Heart left ventricle (tissue), 16 donors: Measurements from ENCODE around the gene MSN. TPM values are rescaled to one million over a fixed set of nuclear protein-coding genes. Genes with fewer than 3 reads are reported as not detected.

Source experiments
- ATAC-seq, 4 donors: fragments of 200-7000 bp; cut with Tn5 transposase; one replicate each; pipeline ENCODE4 v1.9.1; 2020 to 2022; ENCODE audit warnings: moderate library complexity in 4 of 4, mild to moderate bottlenecking in 3 of 4, moderate number of reproducible peaks in 1 of 4
- DNase-seq, 5 donors: peaks; one replicate each; pipeline ENCODE4 v3.0.0-alpha.2; 2020
- H3K27ac ChIP-seq, 12 donors: fragments of 200-600 bp; sonication (generic) in 4 of 12; one replicate each; pipeline versions ENCODE4 v1.5.0 to v1.8.0; 2016 to 2022; ENCODE audit warnings: mild to moderate bottlenecking in 2 of 12
- H3K27me3 ChIP-seq, 9 donors: fragments of 200-600 bp; sonication (generic) in 2 of 9; one replicate each; pipeline versions ENCODE4 v1.5.1 to v1.8.0; 2016 to 2022; ENCODE audit warnings: mild to moderate bottlenecking in 3 of 9
- H3K36me3 ChIP-seq, 9 donors: fragments of 200-600 bp; sonication (generic) in 2 of 9; one replicate each; pipeline versions ENCODE4 v1.5.0 to v1.8.0; 2018 to 2022; ENCODE audit warnings: mild to moderate bottlenecking in 2 of 9
- H3K4me1 ChIP-seq, 12 donors: fragments of 200-600 bp; sonication (generic) in 4 of 12; one replicate each; pipeline versions ENCODE4 v1.5.0 to v1.8.0; 2016 to 2022; ENCODE audit warnings: mild to moderate bottlenecking in 3 of 12
- H3K4me3 ChIP-seq, 12 donors: fragments of 200-600 bp; sonication (generic) in 4 of 12; one replicate each; pipeline versions ENCODE4 v1.5.0 to v1.8.0; 2017 to 2022; ENCODE audit warnings: mild to moderate bottlenecking in 9 of 12, moderate library complexity in 4 of 12
- H3K9me3 ChIP-seq, 12 donors: fragments of 200-600 bp; sonication (generic) in 4 of 12; one replicate each; pipeline versions ENCODE4 v1.5.0 to v1.8.0; 2016 to 2022; ENCODE audit warnings: mild to moderate bottlenecking in 1 of 12
- POLR2A ChIP-seq, 2 donors: fragments of 450-650 bp; IDR thresholded peaks; one replicate each; pipeline ENCODE4 v1.6.1; 2017; ENCODE audit warnings: antibody characterized with exemption in 2 of 2, mild to moderate bottlenecking in 2 of 2, moderate library complexity in 2 of 2
- WGBS, 4 donors: extraction: QIAGEN DNeasy Blood & Tissue Kit in 2 of 4; methylation state at CpG; one replicate each; pipeline versions ENCODE4 v1.1.5 to v1.1.7; 2013 to 2018; 5-methylcytosine and 5-hydroxymethylcytosine counted together
- intact Hi-C, 10 donors: fragments of 100-400 bp; cut with DNase I; formaldehyde crosslinking; loops; one replicate each; pipeline versions ENCODE4 v1.11.1 to v1.14.2; 2022
- polyA plus RNA-seq, 2 donors: library from polyadenylated mRNA; stranded (reverse); fragments of 200-250 nt; gene quantifications; one replicate each; pipeline ENCODE4 v1.2.3, GENCODE V29; 2013
- total RNA-seq, 9 donors: library from RNA; depleted of rRNA in 2 of 9; stranded (reverse); fragments of >200 nt in 2 of 9; fragmentation: NEBNext Ultra II Directional in 3 of 9; extraction: Animal tissue kit (Norgen Biotek cat#: 25700) in 3 of 9; gene quantifications; one replicate each; pipeline versions ENCODE4 v1.1.0 to v1.2.4, GENCODE V29; 2016 to 2023
- TF ChIP-seq, protein P1 (sequence below), 12 donors: fragments of 200-600 bp; sonication (generic) in 4 of 12; IDR thresholded peaks; one replicate each; pipeline versions ENCODE4 v1.5.0 to v1.8.0; 2018 to 2022; ENCODE audit warnings: antibody characterized with exemption in 12 of 12, mild to moderate bottlenecking in 5 of 12
- donor health status: ischemic (EF 13 %, LVEDD 7.1; RV severe dilation, severe dysfunction).
- donor health status: healthy with polysubstance abuse.
- donor health status: DM: no; HTN: yes; CAD: no.
- donor health status: DM: no; HTN: no; CAD: no.
- donor health status: ischemic (EF 25% LVEDD 6.9; RV normal size, moderate dysfunction).
- donor health status: ischemic (EF 25% LVEDD 5.7; RV mildly dilated, moderate dysfunction).
- donor health status: healthy.
- donor health status: DM: yes; HTN: yes; CAD: no.
- donor health status: ischemic (EF 35%, LVEDD 5.7; RV mildly dilated, moderate dysfunction).
- donor health status: nonischemic (EF 11% LVEDD 7.7; RV severe dilation, severe dysfunction).
- donor health status: DM: yes; HTN: yes; CAD: no.
- donor health status: PGD.
- donor health status: ischemic (EF 29% LVEDD 5.4; RV normal size, mild dysfunction).
- donor health status: nonischemic (EF 23%, LVEDD 6.1; RV moderate dilation, normal function).

MSN gene
- total and polyA plus RNA-seq, 11 donors, result 48.9 to 298 (median 153) TPM

DNA sequence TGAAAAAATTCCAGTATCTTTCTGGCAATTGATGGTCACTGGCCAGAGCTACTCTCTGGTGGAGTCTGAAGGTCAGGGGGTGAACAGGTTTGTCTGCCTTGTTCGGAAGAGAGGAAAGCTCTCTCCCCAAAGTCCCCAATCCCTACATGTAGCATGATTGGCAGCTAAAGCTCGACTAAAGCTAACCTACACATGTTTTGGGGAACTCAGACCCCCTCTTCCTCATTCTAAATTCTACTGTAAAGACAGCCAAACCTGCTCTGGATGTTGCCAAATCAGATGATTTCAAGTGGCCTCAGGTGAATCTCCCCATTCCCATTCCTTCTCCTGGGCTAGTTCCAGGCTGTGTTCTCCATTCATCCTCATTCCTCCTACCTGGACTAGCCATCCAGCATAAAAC lies 84.1 kb downstream of the MSN start:
- Histone ChIP-seq H3K4me3 (no peak overlapping the region), H3K4me1 (peaks cover 0 to 14% (median 0%) of the 10 kb centered on the region in 12 donors), H3K27me3 (peaks cover 0 to 15% (median 0%) of the 10 kb centered on the region in 9 donors), H3K27ac (no peak overlapping the region), H3K9me3 (peaks cover 0 to 12% (median 0%) of the 10 kb centered on the region in 12 donors), H3K36me3 (no peaks in the 10 kb centered on the region)
- intact Hi-C loops, result no loop called here
- DNase-seq (no peak), ATAC-seq (no peak)
- 60 to 78% (median 70%) methylated on average over 2 of the region's 2 CpGs for WGBS, 4 donors
- no peak for TF ChIP-seq POLR2A (IDR thresholded peaks at IDR 0.05)
- TF ChIP-seq, protein P1, sequence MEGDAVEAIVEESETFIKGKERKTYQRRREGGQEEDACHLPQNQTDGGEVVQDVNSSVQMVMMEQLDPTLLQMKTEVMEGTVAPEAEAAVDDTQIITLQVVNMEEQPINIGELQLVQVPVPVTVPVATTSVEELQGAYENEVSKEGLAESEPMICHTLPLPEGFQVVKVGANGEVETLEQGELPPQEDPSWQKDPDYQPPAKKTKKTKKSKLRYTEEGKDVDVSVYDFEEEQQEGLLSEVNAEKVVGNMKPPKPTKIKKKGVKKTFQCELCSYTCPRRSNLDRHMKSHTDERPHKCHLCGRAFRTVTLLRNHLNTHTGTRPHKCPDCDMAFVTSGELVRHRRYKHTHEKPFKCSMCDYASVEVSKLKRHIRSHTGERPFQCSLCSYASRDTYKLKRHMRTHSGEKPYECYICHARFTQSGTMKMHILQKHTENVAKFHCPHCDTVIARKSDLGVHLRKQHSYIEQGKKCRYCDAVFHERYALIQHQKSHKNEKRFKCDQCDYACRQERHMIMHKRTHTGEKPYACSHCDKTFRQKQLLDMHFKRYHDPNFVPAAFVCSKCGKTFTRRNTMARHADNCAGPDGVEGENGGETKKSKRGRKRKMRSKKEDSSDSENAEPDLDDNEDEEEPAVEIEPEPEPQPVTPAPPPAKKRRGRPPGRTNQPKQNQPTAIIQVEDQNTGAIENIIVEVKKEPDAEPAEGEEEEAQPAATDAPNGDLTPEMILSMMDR (IDR thresholded peaks at IDR 0.05), result no peak

DNA sequence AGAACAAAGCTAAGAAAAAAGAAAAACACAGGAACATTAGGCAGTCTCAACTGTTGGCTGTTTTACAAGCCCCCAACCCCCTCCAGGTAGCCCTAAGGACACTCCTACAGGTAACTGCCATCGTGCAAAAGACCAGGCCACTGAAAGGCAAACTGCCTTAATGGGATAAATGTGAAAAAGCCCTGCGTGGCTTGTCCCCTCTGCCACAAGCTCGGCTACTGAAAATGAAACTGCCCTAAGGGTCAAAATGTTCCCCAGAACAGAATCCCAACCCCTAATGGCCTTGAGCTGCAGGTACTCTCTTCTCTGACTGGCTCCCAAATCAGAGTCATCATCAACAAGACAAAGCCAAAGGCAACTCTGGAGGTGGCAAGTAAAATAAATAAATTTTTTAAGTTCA lies 84.8 kb downstream of the MSN start:
- peaks cover 0 to 22% (median 0%) of the 10 kb centered on the region in 9 donors for H3K27me3 ChIP-seq
- TF ChIP-seq POLR2A (IDR thresholded peaks at IDR 0.05), result no peak
- TF ChIP-seq, protein P1 (IDR thresholded peaks at IDR 0.05), result no peak
- H3K27ac ChIP-seq, result no peak overlapping the region
- DNase-seq, result no peak
- 57 to 76% (median 66%) methylated on average over 3 of the region's 3 CpGs for WGBS, 4 donors
- H3K4me3 ChIP-seq, result no peak overlapping the region
- no peak for ATAC-seq
- peaks cover 0 to 14% (median 0%) of the 10 kb centered on the region in 12 donors for H3K4me1 ChIP-seq
- no peaks in the 10 kb centered on the region for H3K36me3 ChIP-seq
- H3K9me3 ChIP-seq, result peaks cover 0 to 12% (median 0%) of the 10 kb centered on the region in 12 donors
- intact Hi-C loops, result no loop called here

DNA sequence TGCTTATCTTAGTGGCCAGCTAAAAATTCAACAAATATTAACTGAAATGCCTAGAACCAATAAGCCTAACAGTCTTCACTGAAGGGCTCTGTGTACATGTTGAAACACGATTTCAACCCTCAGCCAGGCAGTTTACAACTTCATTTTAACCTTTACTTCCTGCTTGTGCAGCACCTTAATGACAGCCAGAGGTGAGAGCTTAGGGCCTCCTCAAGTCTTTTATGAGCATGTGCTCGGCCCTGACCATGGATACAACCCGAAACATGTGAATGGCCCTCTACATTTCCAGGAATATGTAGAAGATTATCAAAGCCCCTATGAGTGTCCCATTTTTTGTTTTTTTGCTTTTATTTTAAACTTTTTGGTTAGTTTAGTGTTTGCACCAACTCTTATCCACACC lies 88.3 kb downstream of the MSN start:
- no peak overlapping the region for H3K4me3 ChIP-seq
- no peak for ATAC-seq
- no peak for TF ChIP-seq POLR2A (IDR thresholded peaks at IDR 0.05)
- TF ChIP-seq, protein P1 (IDR thresholded peaks at IDR 0.05), result no peak
- H3K9me3 ChIP-seq, result peaks cover 0 to 16% (median 0%) of the 10 kb centered on the region in 12 donors
- intact Hi-C loops, result no loop called here
- H3K27me3 ChIP-seq, result peaks cover 0 to 23% (median 0%) of the 10 kb centered on the region in 9 donors
- H3K36me3 ChIP-seq, result no peaks in the 10 kb centered on the region
- peaks cover 0 to 11% (median 0%) of the 10 kb centered on the region in 12 donors for H3K4me1 ChIP-seq
- no peak for DNase-seq
- H3K27ac ChIP-seq, result no peak overlapping the region
- 68 to 88% (median 76%) methylated on average over 3 of the region's 3 CpGs for WGBS, 4 donors

DNA sequence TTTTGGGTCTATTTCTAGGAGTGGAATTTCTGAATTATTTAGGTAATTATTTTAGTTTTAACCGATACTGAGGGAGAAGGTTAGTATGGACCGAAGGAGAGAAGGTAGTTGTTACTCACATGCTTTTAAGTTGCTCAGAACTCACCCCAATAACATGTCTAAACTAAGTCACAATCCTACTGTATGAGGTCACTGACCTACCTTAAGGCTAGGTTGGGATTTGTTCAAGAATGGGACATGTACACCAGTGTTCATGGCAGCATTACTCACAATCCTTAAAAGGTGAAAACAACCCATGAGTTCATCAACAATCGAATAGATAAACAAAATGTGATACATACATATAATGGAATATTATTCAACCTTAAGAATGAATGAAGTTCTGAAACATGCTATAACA lies 90.5 kb downstream of the MSN start:
- peaks cover 0 to 16% (median 0%) of the 10 kb centered on the region in 12 donors for H3K9me3 ChIP-seq
- H3K27me3 ChIP-seq, result peaks cover 0 to 22% (median 0%) of the 10 kb centered on the region in 9 donors
- intact Hi-C loops, result no loop called here
- TF ChIP-seq POLR2A (IDR thresholded peaks at IDR 0.05), result no peak
- TF ChIP-seq, protein P1 (IDR thresholded peaks at IDR 0.05), result no peak
- ATAC-seq (no peak), DNase-seq (no peak)
- H3K27ac ChIP-seq, result no peak overlapping the region
- no peak overlapping the region for H3K4me3 ChIP-seq
- no peaks in the 10 kb centered on the region for H3K36me3 ChIP-seq
- 71 to 95% (median 92%) methylated on average over 3 of the region's 3 CpGs for WGBS, 4 donors
- no peaks in the 10 kb centered on the region for H3K4me1 ChIP-seq
